DND-41 (cell line): Measurements from ENCODE around the gene SDCBP2.

Experiments used
- EZH2 ChIP-seq: IDR thresholded peaks from 3 replicates; pipeline ENCODE4 v1.6.1; 2012; ENCODE audit warnings: borderline replicate concordance, low read depth, mild to moderate bottlenecking, moderate library complexity, low read length, inconsistent platforms; ENCODE audit not compliant: severe bottlenecking
- TF ChIP-seq, protein P1 (sequence below): IDR thresholded peaks from 2 replicates; pipeline ENCODE4 v1.5.1; 2012; ENCODE audit warnings: borderline replicate concordance, low read length, moderate library complexity, mild to moderate bottlenecking; ENCODE audit not compliant: poor library complexity, severe bottlenecking; ENCODE audit errors: extremely low read depth

DNA sequence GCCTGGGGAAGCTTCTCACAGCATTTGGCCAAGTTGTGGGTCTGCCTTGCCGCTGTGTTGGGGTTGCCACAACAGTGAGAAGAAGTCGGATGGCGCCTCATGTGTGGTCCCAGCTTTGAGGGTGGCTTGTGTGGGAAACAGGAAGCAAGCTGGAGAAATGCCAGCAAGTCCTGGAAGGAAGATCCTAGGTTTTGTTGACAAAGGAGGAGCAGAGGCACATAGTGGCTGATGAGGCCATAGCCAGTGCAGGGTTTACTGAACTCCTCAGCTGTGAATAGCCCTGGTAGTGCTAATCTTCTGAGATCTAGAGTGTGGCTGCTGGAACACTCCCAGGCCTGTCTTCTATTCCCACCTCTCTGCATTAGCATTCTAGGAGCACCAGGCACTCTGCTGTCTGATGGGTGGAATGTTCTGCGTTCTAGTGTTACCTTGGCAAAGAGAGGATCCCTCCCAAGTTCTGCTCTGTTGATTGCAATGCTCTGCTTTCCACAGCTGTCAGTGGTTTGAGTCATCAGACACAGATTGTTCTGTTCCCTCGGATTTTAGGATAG lies 37.7 kb downstream of the SDCBP2 start:
- no peak for TF ChIP-seq EZH2
- TF ChIP-seq, protein P1, sequence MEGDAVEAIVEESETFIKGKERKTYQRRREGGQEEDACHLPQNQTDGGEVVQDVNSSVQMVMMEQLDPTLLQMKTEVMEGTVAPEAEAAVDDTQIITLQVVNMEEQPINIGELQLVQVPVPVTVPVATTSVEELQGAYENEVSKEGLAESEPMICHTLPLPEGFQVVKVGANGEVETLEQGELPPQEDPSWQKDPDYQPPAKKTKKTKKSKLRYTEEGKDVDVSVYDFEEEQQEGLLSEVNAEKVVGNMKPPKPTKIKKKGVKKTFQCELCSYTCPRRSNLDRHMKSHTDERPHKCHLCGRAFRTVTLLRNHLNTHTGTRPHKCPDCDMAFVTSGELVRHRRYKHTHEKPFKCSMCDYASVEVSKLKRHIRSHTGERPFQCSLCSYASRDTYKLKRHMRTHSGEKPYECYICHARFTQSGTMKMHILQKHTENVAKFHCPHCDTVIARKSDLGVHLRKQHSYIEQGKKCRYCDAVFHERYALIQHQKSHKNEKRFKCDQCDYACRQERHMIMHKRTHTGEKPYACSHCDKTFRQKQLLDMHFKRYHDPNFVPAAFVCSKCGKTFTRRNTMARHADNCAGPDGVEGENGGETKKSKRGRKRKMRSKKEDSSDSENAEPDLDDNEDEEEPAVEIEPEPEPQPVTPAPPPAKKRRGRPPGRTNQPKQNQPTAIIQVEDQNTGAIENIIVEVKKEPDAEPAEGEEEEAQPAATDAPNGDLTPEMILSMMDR: no peak
